NCI-H82 treated with DMSO at 0.1 percent for 48 hours (cell line): ENCODE measurements around the gene HAVCR2.
"Not testable (repeated sequence)": the region's sequence is repeated elsewhere in the genome, so short reads cannot be mapped to it uniquely, and the experiment has no call there.

Experiments used
- DNase-seq: peaks from one replicate; lab custom pipeline; 2025; ENCODE audit not compliant: unreplicated experiment; lab: John Stamatoyannopoulos, UW

Gene HAVCR2

DNA sequence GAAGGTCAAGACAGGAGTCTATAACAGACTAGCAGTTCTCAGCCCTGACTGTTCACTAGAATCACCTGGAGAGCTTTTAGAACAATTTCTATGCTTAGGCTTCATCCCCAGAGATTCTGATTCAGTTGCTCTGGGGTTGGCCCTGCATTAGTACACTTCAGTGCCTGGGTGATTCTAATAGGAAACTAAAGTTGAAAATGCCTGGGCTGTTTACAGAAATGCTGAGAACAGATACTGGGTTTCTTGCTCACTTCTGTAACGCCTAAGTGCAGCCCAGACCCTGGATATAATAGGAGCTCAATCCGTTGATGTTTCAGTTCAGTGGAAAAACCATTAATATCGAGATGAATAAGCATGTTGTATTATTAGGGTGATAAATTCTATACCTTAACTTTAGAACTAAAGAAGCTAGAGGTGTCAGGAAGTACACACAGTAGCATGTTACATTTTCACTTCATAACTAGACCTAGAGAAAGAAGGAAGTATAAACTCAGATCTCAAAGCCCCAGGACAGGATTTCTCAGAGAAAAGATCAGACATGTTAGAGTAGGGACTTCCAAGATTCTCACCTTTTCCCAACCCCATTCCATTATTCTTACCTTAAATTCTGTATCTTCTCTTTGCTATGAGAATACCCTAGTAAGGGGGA, 20.4 kb downstream of the HAVCR2 start:
- no peak for DNase-seq

DNA sequence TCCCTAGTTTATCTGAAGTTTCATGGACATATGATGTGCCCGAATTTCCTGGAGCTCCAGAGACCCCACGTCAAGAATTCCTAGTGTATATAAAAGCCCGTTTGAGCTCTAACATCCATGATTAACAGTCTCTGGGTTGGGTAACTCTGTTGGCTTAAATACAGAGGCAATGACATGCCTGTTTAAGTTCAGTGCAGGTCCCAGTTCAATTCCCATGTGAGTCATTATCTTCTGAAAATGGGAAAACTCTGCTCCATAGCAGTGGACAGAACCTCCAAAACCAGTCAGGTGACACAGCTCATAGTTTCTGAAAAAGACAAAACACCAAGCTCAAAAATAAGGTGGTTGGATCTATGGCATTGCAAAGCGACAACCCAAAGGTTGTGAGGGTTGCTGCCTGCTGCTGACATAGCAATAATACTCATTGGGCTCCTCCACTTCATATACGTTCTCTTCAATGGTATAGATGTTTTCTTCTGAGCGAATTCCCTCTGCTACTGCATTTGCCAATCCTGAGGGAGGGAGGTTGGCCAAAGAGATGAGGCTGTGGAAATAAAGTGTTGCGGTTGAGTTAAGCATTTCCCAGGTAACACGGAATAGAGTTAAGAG, 22.0 kb downstream of the HAVCR2 start:
- no peak for DNase-seq

DNA sequence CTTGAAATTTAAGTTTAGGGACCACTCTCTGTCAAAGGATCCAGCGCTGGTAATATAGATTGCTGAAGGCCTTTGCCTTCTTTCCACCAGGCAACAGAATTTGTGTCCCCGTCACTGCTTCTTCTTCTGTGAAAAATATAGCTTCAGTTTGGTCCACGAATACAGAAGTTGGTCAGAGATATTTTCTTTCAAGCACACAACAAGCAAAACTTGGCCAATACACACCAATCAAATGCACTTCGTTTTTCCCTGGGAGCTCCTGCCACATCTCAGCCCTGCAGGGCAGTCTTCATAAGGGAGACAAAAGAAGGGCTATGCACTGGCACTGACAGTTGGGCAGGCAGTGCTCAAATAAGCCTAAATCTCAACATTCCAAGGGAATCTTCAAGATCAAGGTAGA, 22.9 kb downstream of the HAVCR2 start:
- DNase-seq = no peak

DNA sequence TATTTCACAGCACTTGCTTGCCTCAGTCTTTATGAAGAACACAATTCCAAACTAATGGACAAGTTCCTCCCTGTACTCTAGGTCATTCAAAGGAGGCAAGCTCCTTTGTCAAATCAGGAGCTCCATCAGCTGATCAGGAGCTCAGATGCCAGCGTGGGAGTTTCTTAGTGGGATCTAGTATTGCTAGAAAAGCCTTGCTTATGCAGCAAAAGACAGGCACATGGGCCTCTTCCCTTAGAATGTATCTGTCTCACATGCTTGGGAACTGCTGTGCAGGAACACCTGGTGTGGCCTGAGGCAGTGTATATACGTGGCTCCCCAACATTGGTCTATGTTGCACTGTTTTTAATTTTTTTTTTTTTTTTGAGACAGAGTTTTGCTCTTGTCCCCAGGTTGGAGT, 28.6 kb downstream of the HAVCR2 start:
- DNase-seq = no peak

DNA sequence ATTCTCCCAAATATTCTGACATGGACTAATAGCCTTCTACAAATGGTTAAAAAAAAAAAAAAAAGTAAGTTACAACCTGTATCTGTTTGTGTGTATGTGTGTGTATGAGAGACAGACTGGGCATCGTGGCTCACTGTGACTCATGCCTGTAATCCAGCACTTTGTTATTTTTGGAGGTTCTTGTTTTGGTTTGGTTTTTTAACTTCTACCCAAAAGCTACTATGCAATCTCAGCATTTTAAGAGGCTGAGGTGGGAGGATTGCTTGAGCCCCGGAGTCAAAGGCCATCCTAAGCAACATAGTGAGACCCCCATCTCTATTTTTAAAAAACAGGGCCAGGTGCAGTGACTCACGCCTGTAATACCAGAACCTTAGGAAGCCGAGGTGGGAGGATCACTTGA, 32.3 kb downstream of the HAVCR2 start:
- DNase-seq = no peak

DNA sequence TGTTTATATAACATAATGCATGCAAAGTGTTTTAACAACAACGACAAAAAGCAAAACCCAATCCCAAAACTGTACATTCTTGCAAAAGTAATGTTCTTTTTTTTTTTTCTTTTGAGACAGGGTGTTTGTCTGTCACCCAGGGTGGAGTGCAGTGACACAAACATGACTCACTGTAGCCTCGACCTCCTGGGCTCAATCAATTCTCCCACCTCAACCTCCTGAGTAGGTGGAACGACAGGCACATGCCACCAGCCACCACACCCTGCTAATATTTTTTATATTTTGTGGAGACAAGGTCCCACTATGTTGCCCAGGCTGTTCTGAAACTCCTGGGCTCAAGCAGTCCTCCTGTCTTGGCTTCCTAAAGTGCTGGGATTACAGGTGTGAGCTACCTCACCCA, 36.3 kb downstream of the HAVCR2 start:
- no peak for DNase-seq

DNA sequence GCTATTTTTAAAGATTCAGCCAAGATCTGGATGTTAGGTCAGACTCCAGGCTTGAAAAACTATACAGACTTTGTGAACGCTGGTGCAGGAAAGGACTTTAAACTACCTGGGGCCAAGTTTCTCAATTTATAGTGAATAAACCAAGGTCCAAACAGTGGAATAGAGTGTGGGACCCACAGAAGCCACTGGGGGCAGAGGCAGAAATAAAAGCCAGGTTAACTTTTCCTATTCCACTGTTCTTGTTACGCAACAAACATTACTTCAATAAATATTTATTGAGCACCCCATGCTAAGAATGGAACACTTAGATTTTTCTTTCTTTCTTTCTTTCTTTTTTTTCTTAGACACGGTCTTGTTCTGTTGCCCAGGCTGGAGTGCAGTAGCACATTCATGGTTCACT, 38.9 kb downstream of the HAVCR2 start:
- no peak for DNase-seq

DNA sequence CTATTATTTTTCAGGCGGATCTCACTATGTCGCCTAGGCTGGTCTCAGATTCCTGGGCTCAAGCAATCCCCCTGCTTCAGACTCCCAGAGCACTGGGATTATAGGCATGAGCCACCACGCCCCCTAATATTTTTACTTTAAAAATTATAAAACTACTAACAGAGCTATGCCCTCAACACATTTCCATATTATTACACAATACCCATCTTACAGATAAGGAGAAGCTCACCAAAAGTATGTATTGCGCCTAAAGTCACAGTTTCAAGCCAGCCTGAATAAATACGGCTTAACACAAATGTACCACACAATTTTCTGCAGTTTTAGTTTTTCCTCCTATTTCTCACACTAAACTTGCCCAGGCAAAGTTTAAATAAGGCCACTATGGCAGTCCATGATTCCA, 40.1 kb downstream of the HAVCR2 start:
- DNase-seq = no peak

DNA sequence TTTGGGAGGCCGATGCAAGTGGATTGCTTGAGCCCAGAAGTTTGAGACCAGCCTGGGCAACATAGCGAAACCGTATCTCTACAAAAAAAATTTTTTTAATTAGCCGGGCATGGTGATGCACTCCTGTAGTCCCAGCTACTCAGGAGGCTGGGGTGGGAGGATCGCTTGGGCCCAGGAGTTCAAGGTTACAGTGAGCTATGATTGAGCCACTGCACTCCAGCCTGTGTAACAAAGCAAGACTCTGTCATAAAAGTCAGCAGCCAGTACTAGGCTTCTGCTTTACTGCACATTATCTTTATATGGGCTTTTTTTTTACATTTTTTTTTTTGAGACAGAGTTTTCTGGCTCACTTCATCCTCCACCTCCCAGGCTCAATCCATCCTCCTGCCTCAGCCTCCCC, 40.5 kb downstream of the HAVCR2 start:
- no peak for DNase-seq

DNA sequence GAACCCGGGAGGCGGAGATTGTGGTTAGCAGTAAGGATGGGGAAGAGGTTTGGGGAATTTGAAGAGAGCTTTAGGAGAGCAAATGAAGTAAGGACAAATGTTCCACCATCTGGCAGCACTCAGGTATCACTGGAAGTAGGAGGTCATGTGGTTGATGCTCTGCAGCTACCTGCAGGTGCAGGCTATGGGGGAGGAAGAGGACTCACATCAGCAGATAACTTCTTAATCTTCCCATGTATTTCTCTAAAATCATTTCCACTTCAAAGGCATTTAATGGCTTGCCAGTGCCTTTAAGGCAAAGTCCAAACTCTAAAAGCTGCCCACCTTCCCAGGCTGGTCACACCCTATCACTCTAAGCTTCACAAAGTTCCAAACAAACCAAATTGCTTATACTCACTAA, 41.8 kb downstream of the HAVCR2 start:
- no peak for DNase-seq

DNA sequence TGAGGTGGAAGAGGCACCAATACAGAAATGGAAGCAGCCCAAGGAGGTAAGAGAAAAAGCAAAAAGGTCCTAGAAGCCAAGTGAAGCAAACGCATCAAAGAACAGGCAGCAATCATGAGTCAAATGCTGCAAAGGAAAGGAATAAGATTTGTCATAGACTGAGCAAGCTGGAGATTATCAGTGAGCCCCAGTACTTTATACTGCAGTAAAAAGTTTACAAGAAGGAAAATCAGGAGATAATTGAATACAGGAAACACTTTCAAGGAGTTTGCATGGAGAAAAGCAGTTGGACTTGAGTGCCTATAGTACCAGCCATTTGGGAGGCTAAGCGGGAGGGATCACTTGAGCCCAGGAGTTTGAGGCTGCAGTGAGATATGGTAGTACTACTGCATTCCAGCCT, 42.8 kb downstream of the HAVCR2 start:
- no peak for DNase-seq

DNA sequence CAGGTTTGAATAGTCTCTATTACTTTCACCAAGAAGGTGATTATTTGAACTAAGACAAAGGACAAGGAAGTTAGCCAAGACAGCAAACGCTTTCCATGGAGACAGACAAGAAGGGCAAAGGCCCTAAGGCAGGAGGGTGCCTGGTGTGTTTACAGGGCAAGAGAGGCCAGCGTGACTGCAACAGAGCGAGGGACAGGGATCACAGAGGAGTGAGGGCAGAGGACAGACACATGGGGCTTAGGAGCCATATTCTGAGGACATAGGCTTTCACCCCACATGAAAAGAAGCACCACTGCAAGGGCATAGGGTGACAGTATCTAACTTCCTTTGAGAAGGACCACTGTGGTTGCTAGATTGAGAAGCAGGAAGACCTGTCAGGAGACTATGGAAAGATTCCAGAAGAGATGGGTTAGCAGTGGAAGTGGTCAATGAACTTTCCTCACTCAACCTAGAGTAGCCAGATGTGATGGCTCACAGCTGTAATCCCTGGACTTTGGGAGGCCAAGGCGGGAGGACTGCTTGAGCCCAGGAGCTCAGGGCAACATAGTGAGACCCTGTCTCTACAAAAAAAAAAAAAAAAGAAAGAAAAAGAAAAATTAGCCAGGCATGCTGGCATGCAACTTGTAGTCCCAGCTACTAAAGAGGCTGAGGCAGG, 44.9 kb downstream of the HAVCR2 start:
- DNase-seq = no peak

DNA sequence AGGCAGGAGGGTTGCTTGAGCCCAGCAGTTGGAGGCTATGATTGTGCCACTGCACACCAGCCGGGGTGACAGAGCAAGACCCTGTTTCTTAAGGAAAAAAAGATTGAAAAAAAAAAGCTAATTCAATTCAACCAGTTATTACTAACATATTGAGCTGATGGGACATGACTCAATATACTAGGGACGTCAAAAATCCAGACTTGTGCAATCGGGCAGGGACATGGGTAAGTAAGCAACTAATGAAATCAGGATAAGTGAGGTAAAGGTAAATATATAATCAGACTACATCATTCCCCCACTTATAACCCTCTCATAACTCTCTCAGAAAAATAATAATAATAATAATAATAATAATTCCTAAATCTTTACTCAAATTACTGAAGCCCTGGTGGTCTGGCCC, 49.0 kb downstream of the HAVCR2 start:
- DNase-seq = no peak

DNA sequence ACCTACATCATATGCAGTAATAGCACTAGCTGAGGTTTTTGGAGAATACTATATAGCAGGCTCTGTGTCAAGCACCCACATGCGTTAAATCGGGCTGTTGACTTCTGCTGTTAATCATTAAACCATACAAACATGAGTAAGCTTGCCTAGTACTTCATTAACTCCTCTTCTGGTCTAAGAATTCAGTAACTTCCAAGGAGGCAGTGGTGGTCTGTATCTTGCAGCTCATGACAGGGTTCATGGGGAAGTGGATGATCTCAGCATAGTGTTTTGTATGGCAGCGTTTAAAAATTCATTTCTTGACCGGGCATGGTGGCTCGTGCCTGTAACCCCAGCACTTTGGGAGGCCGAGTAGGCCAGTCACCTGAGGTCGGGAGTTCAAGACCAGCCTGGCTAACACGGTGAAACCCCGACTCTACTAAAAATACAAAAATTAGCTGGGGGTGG, 49.7 kb downstream of the HAVCR2 start, which contains the start of gene HAVCR1:
Gene HAVCR1 (minus strand): TSS at position 24 of the 447 bp plus-strand sequence. CDS start 1,173 bp downstream, outside the sequence.
- no peak for DNase-seq

DNA sequence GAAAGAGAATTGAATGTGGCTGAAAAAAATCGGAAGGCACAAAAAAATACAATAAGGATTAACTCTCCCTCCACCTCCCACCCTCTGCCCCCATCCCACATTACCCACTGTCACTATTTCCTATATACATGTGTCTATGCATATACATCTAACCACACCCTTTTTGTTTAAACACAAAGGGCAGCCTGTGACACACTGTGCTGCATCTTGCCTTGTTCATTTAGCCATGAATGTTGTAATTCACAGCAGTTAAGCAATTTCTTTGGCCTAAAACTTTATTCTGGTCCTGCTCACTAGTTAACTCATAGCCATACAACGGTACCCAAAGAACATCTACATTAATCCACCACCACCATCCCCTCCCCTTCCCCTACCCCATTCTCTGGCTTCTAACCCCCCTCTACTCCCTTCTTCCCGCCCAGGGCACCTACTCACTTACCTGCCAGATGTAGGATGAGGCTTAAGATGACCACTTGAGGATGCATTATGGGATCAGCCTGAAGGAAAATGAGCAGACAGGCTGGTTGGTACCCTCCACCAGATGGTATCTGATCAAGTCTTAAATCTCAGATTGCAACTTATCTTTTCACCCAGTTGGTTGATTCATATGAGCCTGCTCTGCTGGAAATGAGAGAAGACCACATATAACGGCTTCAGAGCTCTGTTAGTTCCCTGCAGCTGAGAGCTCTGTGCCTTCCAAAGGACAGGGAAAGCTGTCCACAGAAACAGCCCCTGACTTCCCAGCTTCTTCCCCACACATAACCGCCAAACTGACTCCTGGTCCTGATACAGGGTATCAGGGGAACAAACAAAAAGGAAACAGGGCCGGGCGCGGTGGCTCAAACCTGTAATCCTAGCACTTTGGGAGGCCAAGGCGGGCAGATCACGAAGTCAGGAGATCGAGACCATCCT, 51.1 kb downstream of the HAVCR2 start:
- DNase-seq = peak; percentile 85

DNA sequence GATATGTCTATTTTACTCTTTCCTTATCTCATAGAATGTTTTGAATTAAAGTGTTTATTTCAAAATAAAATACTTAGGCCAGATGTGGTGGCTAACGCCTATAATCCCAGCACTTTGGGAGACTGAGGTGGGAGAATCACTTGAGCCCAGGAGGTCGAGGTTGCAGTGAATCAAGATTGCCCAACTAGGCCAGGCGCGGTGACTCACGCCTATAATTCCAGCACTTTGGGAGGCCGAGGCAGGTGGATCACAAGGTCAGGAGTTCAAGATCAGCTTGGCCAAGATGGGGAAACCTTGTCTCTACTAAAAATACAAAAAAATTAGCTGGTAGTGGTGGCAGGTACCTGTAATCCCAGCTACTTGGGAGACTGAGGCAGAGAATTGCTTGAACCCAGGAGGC, 52.0 kb downstream of the HAVCR2 start:
- DNase-seq = not testable (repeated sequence)

DNA sequence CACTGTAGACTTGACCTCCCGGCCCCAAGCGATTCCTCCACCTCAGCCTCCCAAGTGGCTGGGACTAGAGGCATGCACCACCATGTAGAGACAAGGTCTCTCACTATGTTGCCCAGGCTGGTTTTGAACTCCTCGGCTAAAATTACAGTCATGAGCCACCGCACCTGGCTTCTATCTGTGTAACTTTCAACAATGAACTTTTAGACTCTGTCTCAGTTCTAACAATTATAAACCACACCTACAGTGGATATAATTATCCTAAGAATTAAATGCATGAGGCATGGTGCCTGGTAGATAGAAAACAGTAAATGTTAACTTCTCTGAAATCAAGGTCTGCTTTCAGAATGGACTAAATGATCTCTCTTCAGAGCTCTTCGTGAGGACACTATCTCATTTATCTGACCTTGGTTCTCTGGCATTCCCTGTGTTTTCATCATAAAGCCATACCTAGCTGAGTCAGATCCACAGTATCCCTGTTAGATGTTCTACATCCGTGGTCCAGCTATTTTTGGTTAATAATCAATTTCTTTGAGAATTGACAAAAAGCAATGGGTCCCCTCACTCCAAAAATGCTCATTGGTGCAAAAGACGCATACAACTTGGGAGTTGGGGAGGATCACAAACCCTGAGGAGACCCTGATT, 57.1 kb downstream of the HAVCR2 start:
- DNase-seq = no peak

DNA sequence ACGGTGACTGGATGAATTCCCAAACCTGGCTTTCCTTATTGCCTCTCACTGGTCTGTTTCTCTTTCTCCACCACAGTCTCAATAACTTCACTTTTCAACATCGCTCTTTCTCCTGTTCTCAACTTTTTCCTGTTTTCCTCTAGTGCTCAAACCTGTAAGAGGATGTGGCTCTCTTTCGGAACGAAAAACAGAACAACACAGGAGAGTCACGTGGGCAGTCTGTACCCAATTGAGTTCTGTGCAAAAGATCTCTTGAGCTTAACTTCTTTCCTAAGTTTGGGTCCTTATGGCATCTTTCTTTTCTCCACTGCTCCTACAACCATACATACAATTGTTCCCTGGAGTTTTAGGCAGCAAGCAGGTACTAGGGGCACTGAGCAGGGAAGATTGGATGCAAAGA, 58.8 kb downstream of the HAVCR2 start:
- DNase-seq = no peak

DNA sequence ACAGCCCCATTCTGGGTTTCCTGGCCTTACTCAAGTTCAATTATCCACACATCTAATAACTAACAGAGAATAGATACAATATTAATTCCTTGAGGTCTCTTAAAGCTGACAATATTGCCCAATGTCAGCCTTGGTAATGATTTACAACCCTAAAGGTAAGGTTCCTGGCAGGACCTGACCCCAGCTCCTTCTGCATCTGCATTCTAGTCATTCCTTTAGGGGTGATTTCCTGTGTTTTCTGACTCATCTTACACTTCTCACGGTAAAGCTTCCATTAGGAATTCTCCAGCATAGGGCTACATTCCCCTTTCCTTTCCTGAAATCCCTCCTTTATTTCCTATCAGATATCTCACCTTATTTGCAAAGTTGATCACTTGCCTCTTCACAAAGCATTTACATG, 59.2 kb downstream of the HAVCR2 start:
- no peak for DNase-seq

DNA sequence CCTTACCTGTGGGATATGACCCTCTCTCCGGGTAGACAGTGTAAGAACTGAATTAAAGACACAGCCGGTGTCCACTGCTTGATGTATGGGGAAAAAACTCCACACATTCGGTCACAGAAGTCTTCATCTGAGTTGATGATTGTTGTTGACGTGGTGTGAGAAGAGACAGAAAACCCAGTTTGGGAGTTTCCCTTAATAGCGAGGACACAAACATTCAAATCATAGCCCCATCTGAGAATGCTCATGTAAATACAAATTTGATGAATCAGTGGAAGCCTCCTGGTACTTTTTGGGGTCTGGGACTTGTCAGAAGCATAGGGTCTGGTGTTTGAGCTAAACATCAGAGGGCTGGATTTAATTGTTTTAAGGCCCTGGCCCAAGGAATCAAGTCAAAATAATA, 60.9 kb downstream of the HAVCR2 start:
- no peak for DNase-seq

DNA sequence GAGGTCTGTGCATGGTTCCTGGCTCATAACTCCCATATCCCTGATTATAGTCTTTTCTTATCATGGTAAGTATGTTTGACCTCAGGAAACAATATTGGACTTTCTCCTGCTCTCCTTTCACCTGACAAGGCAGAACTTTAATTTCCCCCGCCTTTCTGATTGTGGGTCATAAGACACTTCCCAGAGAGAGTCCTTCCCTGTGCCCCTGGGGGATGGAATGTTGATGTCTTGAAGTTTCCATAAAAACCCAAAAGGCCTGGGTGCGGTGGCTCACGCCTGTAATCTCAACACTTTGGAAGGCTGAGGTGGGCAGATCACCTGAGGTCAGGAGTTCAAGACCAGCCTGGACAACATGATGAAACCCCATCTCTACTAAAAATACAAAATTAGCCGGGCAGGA, 61.8 kb downstream of the HAVCR2 start:
- not testable (repeated sequence) for DNase-seq
